Embryonic facial prominence (tissue), 1 donor: ENCODE measurements around the gene RNF220.
"Not testable (repeated sequence)": the region's sequence is repeated elsewhere in the genome, so short reads cannot be mapped to it uniquely, and the experiment has no call there.

ENCODE experiments used
- DNase-seq: peaks from one replicate; pipeline ENCODE4 v3.0.0-alpha.2; 2016; ENCODE audit errors: extremely low spot score

Gene RNF220

DNA sequence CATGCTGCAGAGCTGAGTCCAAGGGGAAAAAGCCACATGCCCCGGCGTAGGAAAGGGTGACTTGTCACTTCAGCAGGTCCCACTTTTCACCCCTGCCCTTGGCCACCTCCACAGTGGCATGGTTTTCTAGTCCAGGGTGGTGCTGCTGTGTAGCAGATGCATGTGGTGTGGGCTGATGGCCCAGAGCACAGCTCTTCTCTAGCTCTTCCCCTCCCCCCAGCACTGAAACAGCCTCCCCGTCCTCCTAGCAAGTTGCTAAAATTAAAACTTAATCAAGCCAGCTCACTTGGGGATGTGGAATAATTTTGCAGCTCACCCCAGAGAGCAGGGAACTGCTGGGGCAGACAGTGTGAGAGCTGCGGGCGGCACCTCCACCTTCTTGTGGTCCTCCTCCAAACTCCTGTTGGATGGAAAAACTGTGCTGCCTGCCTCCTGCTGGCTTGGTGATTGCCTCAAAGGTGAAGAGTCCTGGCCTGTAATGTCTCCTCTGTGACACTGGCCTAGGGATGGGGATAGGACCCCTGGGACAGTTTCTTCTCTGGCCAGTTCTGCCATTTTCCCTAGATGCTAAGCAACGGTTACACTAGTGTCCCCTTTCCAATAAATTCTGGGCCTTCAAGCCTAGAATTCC lies 91.6 kb downstream of the RNF220 start:
- DNase-seq, result no peak

DNA sequence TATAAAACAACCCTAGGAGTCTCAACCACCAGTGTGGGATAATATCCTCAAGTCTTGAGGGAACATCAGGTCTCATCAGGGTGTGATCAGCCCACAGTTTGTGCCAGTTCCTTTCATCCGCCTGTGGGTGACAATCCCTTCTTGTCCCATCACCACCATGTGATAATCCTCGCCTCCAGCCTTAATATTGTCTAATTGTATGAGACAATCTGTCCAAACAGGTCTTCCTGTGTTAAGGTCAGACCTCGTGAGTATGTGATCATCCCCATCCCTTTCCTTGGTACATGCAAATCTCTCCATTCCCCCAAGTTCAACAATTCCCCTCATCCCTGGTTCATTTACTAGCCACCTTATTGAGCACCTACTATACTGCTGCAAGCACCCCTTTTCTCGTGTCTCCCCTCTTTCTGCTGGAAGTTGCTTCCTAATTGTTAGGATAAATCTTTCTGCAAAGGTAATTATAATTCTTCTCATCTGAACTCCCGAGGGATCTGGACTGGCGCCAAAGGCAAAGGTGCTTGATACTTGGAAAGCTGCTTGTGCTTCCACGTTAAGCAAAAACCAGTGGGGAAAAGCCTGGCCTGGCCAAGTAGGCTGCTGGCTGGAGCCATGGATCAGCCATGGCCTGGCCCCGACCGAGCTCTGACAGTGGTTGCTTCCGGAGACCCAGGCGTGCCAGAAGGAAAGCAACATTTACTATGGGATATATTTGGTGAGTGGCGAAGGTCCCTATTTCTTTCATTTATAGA lies 92.5 kb downstream of the RNF220 start:
- no peak for DNase-seq

- DNase-seq, result no peak
These were observed 94.3 kb downstream of the RNF220 start for GRCh38 chr1:44499306-44499705.

DNA sequence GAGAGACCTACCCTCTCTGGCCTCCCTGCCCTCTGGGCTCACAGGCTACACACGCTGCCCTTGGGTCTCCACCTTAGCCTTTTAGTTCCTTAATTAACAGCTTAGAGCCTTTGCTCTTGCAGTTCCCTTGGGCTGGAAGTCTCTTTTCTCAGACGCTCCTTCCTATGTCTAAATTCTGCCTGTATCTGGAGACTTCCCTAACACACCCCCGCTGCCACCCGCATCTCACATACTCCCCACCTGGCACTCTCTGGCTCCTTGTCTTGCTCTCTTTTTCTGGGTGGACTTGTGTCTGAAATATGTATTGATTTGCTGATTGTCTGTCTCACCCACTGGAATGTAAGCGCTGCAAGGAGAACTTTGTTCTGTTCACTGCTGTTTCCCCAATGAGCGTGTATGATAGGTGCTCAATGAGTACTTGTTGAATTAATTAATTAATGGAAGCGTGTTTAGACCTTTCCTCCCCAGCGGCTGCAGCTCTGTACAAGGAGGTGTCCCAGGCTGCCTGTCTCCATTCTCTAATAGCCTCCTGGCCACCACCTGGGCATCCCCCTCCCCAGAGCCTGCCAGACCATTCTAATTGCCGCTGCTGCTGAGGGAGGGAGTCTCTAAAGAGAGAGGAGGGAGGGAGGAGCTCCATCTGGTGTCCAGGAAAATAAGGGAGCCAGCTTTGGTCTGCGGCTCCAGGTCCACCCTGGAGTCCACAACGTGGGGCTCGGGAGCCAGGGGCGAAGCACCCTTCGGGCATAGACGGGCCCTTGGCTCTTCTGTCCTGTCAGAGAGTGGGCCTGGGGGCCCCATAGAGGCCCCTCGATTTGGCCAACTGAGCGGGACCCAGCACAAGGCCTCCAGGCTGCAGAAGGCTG lies 95.4 kb downstream of the RNF220 start:
- no peak for DNase-seq

DNA sequence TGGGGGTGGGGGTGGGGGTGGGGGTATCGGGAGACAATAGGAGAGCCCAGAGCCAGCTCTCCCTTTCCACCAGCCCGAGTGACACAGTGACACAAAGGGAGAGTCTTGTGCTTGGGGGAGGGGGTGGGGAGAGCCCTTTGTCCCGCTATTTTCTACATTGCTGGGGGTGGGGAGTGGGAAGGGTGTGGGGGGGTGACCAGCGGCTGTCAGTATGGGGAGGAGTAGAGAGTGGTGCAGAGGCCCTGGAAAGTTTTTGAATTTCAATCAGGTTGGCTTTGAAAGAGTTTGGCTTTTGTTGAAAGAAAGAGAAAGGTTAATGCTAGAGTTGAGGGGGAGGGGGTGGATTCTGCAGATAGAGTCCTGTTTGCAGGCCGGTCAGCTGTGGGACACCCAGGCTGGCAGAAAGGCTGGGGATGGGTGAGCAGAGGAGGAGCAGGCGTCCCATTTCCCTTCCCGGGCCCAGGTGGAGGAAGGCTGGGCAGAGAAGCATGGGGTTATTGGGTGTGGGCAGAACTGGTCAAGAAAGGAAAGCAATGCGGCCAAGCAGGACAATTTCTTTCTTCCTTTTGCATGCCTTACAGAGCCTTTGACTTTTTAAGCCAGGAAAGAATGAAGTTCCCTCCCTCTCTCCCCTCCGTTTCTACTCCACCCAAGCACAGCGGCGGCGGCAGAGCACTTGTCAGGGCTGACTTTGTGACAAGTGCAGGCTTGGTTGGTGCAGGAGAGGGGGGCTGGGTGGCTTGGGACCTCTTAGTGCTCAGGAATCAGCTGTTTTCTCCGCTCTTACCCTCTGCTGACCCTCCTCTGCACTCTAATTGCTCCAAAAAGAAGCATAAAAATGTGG lies 96.2 kb downstream of the RNF220 start:
- DNase-seq, result no peak

DNA sequence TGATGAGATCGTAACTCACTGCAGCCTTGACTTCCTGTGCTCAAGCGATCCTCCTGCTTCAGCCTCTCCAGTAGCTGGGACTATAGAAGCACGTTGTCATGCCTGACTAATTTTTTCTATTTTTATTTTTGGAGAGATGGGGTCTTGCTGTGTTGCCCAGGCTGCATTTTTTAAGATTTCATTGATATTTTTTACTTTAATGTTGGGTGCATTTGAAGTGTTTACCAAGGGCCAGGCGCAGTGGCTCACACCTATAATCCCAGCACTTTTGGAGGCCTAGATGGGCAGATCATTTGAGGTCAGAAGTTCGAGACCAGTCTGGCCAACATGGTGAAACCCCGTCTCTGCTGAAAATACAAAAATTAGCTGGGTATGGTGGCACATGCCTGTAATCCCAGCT lies 97.8 kb downstream of the RNF220 start:
- not testable (repeated sequence) for DNase-seq

GRCh38 chr1:44503625-44504024 lies 98.6 kb downstream of the RNF220 start:
- no peak for DNase-seq

DNA sequence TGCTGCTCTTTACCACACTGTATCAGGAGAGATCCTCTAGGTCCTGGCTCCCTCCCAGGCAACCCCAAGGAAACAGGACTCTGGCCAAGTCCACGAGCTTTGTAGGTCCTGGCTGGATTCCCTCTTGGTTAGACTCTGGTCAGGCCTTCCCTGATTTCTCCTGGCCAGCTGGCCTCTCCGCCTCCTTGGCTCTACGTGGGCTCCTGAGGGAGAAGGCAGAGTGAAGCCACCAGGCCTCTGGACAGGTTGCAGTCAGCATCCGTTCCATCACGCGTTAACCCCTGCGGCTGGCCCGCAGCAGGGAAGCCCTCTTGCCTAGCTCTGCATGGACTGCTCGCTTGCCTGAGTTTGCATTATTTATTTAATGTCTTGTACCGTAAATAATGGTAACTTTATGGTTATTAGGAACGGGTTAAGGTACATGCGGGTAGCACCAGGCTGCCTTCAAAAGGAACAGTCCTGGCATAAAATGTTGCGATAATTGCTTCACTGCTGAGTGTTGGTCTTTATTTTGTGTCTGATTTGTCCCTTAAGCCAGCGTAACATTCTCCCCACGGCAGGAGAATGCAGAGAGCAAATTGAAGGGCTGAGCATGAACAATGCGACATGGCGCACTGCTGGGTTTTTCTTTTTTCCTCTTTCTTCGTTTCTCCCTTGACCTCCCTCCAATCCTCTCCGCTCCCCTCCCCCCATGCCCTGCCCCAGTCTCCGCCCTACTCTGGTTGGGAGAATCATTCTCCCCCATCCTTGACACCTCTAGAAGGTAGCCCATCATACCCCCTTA lies 100.3 kb downstream of the RNF220 start:
- no peak for DNase-seq

DNA sequence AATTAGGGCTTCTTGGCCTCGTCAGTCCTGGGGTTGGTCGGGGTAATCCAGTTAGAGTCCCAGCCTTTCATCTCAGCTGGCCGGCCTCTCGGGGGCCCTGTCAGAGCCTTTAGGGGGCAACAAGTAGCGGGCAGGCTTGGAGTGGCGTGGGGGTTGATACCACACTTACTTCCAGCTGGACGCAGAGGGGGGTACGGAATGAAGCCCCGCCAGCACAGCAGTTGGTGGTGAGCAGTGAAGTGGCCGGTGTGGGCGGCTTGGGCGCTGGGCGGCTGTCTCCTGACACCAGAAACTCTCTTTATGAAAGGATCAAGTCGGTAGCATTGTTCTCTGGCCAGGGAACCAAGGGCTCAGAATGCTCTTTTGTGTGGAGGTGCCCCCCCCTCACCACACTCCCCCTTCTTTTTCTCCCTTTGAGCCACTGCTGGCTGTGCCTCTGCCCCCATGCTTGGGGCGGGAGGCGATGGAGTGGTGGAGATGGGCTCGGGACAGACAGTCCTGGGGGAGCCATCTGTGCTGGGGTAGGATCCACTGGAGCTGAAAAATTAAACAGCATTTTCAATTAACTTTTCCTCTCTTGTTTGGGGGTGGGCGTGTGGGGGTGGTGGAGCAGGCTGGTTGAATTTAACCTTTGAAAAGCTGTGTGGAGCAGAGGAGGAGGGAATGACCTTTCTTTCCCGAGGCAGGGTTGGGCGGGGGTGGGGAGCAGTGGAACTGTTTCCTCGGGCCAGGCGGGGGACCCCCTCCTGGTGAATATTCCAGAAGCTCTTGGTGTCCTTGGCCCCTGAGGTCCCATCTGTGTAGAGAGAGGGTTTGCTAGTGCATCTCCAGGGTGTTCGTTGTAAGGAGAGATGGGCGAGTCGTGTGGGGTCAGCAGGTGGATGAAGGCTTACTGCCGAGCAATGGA lies 102.7 kb downstream of the RNF220 start:
- no peak for DNase-seq

DNA sequence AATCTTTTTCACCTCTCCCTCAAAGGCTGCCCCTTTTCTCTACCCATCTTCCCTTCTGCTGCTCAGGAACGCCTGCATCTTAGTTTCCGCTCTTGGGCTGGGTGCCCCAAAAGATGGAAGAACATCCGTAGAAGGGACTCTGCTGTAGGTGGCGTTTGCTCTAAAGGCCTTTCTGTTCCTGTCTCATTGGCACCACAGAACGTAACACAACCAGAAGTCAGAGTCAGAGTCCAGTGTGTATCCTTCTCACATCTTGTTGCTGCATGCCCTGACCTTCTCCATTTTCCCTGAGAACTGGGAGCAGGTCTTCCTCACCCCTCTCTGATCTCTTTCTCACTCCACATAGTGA lies 103.3 kb downstream of the RNF220 start:
- DNase-seq, result no peak

DNA sequence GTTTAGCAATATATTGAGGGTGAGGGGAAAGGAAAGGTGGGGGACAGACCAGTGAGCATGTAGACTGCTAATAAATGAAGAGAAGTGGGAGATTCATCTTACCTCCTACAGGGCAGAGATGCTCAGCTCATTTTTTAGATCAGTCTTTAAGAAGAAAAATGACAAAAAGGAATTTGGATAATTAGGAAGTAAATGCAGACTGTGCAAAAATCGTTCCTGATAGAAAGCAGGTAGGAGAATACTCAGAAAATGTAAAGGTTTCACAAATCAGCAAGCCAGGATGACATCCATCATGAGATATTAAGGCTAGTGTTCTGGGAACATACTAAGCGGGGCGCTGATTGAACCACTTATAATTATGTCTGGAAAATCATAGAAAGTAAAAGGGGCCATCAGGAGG lies 106.3 kb downstream of the RNF220 start:
- no peak for DNase-seq

DNA sequence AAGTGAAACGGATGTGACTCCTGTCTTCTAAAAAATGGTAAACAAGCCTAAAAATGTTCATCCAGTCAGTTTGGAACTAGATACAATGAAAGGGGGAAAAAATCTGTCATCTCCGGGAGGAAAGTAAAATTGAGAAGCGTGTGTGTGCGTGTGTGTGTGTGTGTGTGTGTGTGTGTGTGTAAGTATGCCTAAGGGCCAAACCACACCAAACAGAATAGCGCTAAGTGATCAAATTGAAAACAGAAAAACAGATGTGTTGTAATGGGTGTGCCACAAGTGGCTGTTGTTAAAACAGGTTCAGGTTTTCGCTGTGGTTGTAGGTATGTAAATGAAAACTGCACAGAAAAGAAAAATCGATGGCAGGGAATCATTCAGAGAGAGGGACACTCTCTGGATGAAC lies 106.7 kb downstream of the RNF220 start:
- DNase-seq, result no peak

- DNase-seq, result no peak
These were observed 107.3 kb downstream of the RNF220 start for GRCh38 chr1:44512313-44512885.

DNA sequence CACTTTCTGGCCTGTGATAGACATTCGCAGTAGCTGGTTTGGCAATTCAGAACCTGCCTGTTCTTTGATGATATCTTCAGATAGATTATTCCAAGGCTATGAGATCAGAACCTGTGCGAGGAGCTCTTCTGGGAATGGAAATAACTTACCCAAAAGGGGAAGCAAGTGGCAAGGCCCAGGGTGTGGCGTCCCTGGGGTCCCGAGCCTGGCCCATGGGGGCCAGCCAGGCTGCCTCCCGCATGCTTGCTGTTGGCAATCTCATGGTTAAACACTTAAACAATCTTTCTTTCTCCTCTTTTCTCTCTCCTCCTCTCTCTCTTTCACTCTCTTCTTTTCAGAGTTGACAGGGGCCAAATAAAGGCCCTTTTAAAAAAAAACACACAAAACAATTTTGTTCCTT lies 108.1 kb downstream of the RNF220 start:
- DNase-seq, result no peak

- no peak for DNase-seq
These were observed 109.6 kb downstream of the RNF220 start for GRCh38 chr1:44514673-44515072.

GRCh38 chr1:44515416-44515815 lies 110.4 kb downstream of the RNF220 start:
- no peak for DNase-seq

- no peak for DNase-seq
These were observed 114.1 kb downstream of the RNF220 start for GRCh38 chr1:44519035-44519676.

GRCh38 chr1:44521378-44522080 lies 116.5 kb downstream of the RNF220 start:
- DNase-seq, result no peak
